Lower leg skin (tissue), 4 donors: Measurements from ENCODE around the gene DCBLD2. TPM values are rescaled to one million over a fixed set of nuclear protein-coding genes. Genes with fewer than 3 reads are reported as not detected.

Experiments
- DNase-seq, 2 donors: peaks; one replicate each; pipeline ENCODE4 v3.0.0-alpha.2; 2019; ENCODE audit warnings: low spot score in 2 of 2
- H3K4me3 ChIP-seq: fragments of 200-600 bp; sonication (generic); 2 replicates; pipeline ENCODE4 v1.5.1; 2017; ENCODE audit warnings: mild to moderate bottlenecking, low read depth; ENCODE audit not compliant: poor library complexity, severe bottlenecking
- CTCF ChIP-seq, 3 donors: fragments of 450-650 bp; IDR thresholded peaks; one replicate each; pipeline ENCODE4 v1.5.1; 2016; ENCODE audit warnings: antibody characterized with exemption in 3 of 3, mild to moderate bottlenecking in 3 of 3, moderate library complexity in 2 of 3
- POLR2A ChIP-seq, 2 donors: fragments of 450-650 bp; IDR thresholded peaks; one replicate each; pipeline ENCODE4 v1.6.1; 2016 to 2017; ENCODE audit warnings: antibody characterized with exemption in 2 of 2, mild to moderate bottlenecking in 1 of 2, moderate library complexity in 1 of 2
- WGBS, 2 donors: methylation state at CpG; one replicate each; pipeline ENCODE4 v1.1.5; 2018; 5-methylcytosine and 5-hydroxymethylcytosine counted together
- intact Hi-C: fragments of 100-400 bp; cut with DNase I; formaldehyde crosslinking; loops from one replicate; pipeline ENCODE4 v1.15.0; 2023; ENCODE audit warnings: low total_unique reads
- total RNA-seq, 4 donors: library from RNA; depleted of rRNA; stranded (reverse); fragments of >200 nt; gene quantifications; one replicate each; pipeline ENCODE4 v1.1.0, GENCODE V29; 2016

DCBLD2 gene
- total RNA-seq, 4 donors from 2014 or later, result 13.8 to 22.8 (median 15.3) TPM

DNA sequence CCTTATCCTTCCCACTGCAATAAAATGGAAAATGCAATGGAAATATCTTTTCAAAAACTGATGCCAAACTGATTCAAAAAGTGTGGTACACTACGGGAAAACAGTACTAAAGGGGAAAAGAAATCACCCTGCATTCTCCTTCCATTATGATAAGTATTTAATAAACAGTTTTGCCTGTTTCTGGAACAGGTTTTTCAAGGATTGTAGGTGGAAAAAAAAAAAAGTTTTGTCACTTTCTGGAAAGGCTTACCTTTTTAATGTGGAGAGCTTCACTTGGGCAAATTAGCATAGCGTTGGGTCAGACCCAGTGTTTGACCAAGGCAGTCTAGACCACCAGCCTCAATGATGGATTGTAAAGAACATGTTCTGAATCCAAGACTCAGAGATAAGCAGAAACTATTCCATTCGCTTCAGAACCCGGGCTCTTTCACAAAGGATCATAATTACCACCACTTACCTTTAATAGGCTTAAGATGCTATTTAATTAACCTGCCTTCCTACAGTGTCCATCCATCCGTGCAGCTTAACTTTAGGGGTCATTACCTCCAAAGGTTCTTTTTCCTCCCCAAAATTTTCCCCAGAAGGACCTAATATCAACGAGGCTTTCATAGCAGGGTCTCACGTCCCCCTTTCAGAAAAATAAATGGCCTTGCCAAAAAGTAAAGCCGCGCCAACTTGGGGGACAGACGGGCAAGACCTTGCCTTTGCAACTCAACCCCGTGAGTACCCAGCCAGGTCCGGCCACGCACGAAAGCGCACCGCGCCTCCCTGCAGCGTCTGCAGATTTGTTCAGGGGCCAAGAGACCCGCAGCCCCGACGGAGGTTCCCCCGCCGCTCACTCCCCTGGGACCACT is 1.0 kb downstream of the DCBLD2 start:
- peak overlapping the region; percentile 90 for H3K4me3 ChIP-seq
- 4 to 5% methylated on average over 22 to 23 of the region's 23 CpGs for WGBS, 2 donors
- DNase-seq, result peak in 1 of 2 donors; percentile 30
- intact Hi-C loops, result no loop called here
- TF ChIP-seq POLR2A (IDR thresholded peaks at IDR 0.05) (no peak), CTCF (IDR thresholded peaks at IDR 0.05) (no peak)

DNA sequence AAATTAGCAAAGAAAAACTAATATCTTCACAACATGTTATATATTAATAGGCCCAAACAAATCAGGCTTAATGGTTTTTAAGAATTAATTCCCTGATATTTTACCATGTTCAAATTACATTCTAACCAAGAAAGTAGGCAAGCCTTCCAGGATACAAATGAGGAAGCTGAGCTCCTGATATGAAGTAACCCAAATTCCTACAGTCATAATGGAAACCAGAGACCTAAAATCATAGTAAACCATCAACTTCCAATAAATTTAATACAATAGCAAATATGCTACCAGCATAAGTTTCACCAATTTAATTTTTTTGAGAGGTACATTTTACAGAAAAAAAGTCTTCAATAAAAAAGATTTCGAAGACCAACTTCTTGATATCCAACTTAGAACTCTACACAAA is 3.8 kb downstream of the DCBLD2 start:
- no peak overlapping the region for H3K4me3 ChIP-seq
- DNase-seq, result no peak
- TF ChIP-seq POLR2A (IDR thresholded peaks at IDR 0.05) (no peak), CTCF (IDR thresholded peaks at IDR 0.05) (no peak)
- 58 to 96% methylated on average over 1 of the region's 1 CpG for WGBS, 2 donors
- intact Hi-C loops, result no loop called here

DNA sequence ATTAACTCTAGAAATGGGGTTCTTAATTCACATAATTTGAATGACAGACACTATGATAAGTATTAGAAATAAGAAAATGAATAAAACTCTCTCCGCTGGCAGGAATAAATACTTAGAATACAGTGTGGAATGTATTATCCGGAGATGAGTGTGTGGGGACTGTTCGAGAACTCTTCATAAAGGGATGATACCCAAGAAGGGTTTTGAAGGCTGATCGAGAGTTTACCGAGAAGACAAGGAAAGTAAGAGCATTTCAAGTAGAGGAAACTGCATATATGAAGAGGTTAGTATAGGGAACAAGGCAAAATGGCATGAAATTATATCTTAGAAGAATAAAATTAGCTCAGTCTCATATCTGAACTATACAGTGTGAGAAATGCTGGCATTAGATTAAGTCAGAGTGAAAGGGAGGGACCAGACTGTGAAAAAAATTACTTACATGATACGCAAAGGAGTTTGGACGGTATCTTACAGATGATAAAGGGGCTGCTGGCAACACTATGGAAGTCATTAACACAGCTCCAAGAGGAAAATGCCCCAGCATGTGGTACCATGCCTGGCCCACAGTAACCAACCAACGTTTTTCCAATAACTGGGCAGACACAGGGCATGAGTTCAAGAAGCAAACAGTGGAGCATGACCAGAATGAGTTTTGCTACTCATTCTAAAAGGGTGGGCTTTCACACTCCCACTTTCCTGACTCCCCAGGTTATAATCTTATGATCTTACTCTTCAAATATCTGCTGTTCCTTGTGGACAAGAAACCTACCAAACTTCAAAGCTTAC is 6.5 kb downstream of the DCBLD2 start:
- intact Hi-C loops, result no loop called here
- 89% methylated on average over 8 of the region's 8 CpGs for WGBS, 2 donors
- no peak for DNase-seq
- H3K4me3 ChIP-seq, result no peak overlapping the region
- TF ChIP-seq POLR2A (IDR thresholded peaks at IDR 0.05) (no peak), CTCF (IDR thresholded peaks at IDR 0.05) (no peak)

DNA sequence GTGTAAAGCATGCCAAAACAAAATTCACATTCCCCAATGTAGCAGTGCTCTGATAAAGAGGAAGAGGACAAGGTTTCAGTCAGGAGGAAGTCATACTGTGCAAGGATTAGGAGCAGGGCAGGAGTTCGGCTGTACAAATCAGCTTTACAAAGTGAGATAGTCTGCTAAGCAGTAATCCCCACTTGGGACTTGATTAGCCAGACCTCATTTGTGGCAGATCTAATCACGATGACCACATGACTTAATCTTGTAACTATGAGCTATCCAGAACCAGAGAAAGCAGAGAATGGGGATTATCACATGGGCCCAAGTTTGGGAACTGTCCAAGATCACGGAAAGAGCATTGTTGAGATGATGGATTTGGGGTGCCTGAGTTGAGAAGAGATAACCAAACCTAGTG is 7.8 kb downstream of the DCBLD2 start:
- intact Hi-C loops, result no loop called here
- TF ChIP-seq CTCF (IDR thresholded peaks at IDR 0.05) (no peak), POLR2A (IDR thresholded peaks at IDR 0.05) (no peak)
- 38 to 45% methylated on average over 3 of the region's 3 CpGs for WGBS, 2 donors
- DNase-seq, result no peak
- H3K4me3 ChIP-seq, result no peak overlapping the region

DNA sequence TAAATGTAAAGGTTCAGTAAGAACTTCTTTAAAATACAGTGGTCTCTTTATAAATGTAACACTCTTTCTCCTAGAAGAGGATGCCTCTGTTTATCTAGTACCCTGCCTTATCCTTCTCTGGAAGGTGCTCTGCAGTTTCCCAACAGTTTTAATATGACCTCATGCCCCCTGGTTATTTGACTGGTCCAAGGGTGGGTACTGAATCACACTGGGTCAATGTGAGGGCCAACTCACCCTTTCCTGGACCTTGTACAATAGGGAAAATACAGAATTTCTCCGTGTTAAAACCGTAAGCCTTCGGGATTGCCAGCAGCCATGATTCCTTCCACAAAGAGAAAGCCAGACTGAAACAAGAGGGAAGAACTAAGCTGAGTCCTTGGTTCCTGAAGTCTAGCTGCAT is 9.2 kb downstream of the DCBLD2 start:
- no peak for TF ChIP-seq POLR2A (IDR thresholded peaks at IDR 0.05)
- TF ChIP-seq CTCF (IDR thresholded peaks at IDR 0.05), result no peak
- DNase-seq, result no peak
- 89 to 97% methylated on average over 3 of the region's 3 CpGs for WGBS, 2 donors
- intact Hi-C loops, result no loop called here
- no peak overlapping the region for H3K4me3 ChIP-seq
